Stimulated activated CD8-positive, alpha-beta memory T cell treated with anti-CD3 and anti-CD28 coated beads, Interleukin-15, amount 100 ng/mL, for 1 hour (primary cell): ENCODE measurements around the gene ING4.

Source experiments
- DNase-seq: peaks from one replicate; pipeline ENCODE4 v3.0.0-alpha.2; 2020; ENCODE audit warnings: low read depth

Gene ING4

DNA sequence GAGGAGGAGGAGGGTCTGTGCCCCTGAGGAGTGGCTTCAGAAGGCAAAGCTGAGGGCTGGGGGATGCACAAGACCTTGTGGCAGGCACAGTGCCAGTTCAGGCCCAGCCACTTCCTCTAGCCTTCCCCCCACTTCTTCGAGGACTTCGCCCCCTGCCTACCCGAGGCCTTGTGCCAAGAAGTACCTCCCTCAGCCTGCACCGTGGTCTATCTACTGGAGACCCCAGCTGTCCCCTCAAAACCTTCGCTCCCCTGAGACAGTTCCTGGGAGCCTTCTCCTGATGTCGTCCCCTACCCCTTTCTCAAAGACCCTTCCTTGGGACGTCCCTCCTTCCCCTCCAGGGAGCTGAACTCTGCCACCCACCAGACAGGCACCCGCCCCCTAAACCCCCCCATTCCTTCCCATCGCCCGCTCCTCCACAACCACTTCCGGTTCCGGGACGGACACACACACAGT is 25.7 kb upstream of the ING4 start:
- peak; percentile 61 for DNase-seq

- DNase-seq = no peak
Measured at GRCh38 chr12:6685814-6686213, 22.9 kb upstream of the ING4 start.

GRCh38 chr12:6684609-6685008 is 21.7 kb upstream of the ING4 start:
- no peak for DNase-seq

- DNase-seq = no peak
Measured at GRCh38 chr12:6676962-6677361, 14.0 kb upstream of the ING4 start.

DNA sequence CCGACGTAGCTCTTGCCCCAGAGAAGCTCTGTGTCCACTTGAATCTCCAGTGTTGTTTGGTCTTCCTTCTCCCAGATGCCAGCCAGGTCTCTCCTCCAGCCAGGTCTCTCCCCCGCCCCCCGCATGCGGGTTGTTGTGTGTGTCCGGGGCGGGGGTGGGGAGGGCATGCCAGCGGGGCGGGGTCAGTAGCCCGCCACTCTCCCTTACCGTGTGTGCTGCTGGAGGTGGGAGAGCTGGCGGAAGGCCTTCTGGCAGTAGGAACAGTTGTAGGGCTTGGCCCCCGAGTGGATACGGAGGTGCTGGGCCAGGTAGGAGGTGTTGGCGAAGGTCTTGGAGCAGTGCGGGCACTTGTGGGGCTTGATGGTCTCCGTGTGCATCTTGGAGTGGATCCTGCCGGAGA is 9.2 kb upstream of the ING4 start:
- DNase-seq = no peak

DNA sequence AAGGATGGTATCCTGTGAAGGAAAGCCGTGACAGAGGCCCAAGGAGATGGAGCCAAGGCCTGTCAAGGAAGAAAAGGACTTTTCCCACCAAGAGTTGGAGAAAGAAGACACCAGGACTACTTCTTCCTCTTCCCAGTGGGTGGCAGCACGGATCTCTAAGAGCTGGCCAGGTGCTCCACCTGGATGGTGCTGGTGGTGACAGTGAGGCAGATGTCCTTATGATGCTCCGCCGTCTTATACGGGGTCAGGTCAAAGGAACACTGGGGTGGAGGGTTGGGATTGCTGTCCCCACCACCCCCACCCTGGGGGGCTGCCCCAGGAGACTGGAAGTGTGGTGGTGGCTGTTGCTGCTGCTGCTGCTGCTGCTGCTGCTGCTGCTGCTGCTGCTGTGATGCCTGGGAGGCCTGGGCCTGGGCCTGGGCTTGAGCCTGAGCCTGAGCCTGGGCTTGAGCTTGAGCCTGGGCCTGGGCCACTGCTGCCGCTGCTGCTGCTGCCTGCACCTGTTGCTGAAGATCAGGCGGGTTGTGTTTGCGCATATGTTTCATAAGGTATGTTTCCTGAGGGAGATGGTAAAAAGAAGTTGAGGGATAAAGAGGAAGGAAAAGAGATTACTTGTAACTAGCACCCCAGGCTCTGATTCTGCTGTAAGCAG is 4.8 kb upstream of the ING4 start:
- DNase-seq = no peak

DNA sequence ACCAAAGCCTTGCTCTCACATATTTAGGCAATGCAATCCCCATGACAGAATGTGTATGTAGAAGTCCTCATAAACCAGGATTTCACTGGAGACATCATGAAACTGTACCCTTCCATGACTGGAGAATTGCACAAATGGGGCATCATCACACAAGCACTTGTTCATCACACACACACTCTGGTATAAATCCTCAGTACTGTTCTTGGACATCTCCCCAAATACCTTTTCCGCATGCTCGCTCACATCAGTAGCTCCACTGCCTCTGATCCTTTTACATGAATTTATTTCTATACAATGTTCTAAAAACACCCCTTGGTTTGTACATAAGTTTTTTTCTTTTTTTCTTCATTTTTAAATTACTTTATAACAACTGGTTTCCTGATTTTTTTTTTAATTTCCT is 3.3 kb upstream of the ING4 start:
- no peak for DNase-seq

DNA sequence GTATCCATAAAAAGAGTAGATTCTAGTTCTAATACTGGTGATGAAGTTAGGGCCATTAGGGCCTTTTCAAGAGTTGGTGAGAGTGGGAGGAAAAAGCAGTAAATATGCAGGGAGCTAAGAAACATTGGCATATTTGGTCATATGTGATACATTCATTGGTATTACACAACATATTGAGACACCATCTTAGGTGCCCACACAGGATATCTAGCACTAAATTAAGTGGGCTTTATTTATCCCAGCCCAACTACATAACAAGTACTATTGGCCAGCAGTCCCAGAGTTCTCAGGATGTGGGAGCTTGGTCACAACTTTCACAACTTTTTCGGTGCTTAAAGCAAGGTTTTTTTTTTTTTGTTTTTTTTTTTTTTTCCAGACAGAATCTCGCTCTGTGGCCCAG is 2.0 kb upstream of the ING4 start:
- no peak for DNase-seq

DNA sequence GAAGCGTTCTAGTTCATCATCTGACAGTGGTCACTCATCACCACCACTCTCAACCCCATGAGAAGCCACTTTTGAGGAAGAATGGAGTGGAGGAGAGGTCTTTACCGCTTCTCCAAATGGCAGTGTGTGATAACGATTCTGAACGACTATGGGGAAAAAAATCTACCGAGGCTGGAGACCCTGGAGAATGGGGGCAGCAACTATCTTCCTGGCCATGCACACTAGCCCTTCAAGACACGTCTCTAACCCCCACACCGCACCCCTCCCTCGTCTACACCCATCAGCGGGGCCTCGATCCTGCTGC is 365 bp downstream of the ING4 start:
- no peak for DNase-seq

DNA sequence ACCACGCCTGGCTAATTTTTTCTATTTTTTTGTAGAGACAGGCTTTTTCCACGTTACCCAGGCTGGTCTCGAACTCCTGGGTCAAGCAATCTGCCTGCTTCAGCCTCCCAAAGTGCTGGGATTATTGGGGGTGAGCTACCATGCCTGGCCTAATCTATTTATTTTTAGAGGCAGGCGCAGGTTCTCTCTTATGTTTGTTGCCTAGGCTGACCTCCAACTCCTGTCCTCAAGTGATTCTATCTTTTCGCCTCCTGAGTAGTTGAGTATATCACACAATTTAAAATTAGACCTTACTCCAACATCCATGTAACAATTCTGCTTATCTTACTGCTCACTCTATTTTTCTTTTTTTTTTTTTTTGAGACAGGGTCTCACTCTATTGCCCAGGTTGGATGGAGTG is 8.9 kb downstream of the ING4 start:
- no peak for DNase-seq

- DNase-seq = no peak
Measured at GRCh38 chr12:6653342-6653741, 9.6 kb downstream of the ING4 start.

GRCh38 chr12:6652391-6652790 is 10.5 kb downstream of the ING4 start:
- DNase-seq = no peak

GRCh38 chr12:6650832-6651231 is 12.1 kb downstream of the ING4 start:
- DNase-seq = no peak

GRCh38 chr12:6647083-6647604 is 15.8 kb downstream of the ING4 start, which contains the start of gene ACRBP:
Gene ACRBP, minus strand, starts transcription at chr12:6647432. Its CDS starts 66 bp downstream, at chr12:6647366.
- no peak for DNase-seq

DNA sequence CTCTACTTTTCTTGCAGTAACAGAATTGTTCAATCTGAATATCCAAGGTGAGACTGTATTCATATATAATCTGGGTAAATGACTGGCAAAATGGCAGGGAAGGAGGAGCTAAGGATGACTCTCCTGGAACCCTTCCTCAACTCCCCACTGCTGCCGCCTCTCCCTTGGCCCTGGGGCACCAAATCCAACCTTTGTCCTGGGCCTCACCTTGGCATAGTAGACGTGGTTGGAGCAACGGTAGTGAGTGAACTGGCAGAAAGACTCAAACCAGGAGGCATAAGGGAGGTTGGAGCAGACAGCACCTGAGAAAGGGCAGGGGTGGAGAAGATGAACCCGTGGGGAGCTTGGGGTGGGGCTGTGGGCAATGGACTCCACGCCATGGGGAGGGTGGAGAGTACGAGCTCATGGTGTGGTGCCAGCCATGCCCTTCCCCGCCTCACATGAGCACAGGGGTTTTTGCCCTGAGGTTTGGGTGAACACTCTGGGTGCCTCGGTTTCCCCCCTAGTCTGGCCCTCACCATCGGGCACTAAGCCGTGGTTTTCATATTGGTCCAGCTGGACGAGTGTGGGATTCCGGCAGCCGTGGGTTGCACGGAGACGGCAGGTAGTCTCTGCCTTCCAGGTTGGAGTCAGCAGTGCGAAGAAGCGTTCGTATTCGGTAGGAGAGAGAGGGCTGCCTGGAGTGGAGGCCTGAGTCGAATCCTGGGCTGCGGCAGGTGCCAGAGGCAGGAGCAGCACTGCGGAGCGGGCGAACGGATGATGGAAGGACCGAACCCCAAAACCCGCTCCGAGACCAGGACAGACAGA is 16.4 kb downstream of the ING4 start:
- DNase-seq = no peak

- DNase-seq = no peak
Measured at GRCh38 chr12:6644903-6645302, 18.0 kb downstream of the ING4 start.

DNA sequence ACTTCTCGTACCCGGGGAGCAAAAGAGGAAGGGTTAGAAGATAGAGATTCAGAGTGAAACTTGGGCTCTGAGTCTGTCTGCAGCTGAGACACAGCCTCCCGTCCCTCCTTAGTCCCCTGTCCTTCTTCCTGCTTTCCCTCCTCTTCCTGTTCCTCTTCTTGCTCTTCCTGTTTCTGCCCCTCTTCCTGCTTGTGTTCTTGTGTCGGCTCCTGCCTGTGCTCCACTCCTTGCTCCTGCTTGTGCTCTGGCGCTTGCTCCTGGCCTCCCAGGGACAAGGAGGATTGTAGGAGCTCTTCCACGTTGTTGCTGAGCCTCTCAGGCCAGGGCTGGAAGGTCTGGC is 18.7 kb downstream of the ING4 start:
- no peak for DNase-seq

DNA sequence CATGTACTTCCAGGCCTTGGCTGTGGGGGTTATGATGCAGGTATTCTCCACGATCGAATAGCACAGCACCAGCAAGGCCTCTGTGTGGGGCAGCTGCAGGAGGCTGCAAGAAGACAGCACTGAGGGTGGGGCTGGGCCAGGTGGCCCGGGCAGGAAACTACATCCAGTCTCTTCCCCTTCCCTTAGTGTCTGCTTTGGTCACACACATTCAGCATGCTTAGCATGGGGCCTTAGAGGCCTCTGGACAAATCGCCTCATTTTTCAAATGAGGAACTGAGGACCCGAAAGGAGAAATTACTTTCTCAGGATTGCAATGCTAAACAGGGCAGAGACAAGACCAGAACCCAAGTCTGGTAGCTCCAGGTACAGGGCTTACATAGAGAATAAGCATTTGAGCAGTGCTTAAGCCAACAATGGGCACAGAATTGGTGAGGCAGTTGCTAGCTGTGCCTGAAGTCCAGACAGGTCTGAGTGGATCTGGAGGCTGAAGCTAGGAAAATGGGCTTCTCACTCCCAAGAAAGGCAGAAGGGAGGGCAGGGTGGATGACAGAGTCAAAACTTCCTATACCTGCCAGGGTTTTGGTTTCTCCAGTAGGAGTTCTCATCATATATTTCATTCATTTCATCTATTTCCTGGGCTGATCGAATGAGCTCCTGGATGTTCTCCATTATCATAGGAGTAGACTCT is 19.2 kb downstream of the ING4 start:
- DNase-seq = no peak

DNA sequence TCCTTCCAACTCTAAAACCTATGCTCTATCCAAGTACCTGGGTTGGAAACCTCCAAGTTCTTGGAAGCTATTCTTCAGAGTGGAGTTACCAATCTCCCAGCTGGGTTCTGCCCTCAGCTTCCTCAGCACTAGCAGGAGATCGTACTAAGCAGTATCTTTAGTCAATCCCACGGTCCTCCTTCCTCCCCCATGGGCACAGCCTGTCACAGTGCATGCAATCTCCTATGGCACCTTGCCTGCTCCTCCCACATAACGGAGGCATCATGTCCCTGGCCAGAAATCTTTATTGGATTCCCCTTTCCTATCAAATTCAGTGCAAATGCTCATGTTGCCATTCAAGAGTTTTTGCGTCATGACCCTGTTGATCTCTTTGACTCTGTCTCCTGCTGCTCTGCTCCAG is 21.8 kb downstream of the ING4 start:
- DNase-seq = no peak

DNA sequence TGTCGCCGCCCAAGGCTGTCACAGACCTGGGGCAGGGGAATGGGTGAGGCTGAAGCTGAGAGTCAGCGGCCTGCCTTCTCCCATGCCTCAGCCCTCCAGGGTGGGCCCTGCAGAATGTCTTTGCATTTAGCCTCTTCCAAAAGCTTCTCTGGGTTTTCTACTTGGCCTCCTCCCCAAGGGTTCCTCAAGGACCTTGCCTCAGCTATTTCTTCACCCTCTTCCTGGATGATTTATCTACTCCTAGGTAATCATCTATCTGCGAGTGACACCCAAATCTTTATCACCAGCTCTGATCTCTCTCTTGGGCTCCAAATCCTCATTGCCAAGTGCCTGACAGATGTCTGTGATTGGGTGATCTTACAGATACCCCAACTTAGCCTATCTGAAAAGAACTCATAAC is 22.4 kb downstream of the ING4 start:
- no peak for DNase-seq

GRCh38 chr12:6639151-6639801 is 23.6 kb downstream of the ING4 start:
- no peak for DNase-seq

DNA sequence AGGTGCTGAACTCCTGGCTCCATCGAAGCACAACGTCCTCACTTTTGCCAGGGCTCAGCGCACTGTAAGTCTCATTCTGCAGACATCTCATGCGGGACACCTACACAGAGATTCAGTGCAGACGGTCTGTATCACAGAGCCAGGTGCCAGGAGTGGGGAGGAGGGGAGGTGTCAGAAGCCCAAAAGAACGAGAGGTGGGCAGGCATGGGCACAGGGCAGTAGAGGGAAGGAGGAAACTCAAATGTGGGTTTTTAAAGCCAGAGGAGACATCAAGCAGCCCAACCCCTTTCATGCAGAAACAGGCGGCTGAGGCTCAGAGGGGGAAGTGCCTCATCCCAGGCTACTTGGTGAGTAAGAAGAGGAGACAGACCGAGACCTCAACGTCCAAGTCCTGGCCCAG is 24.6 kb downstream of the ING4 start:
- DNase-seq = no peak
